T-helper 1 cell treated with Interleukin-12 subunit alpha and Interleukin-12 subunit beta and Interleukin-4 antibody, amounts not matched to agents 30 ng/mL and 1 ng/mL, for 36 hours (primary cell): Measurements from ENCODE around the gene ANO4. TPM values are rescaled to one million over a fixed set of nuclear protein-coding genes. Genes with fewer than 3 reads are reported as not detected.

Experiments used
- intact Hi-C: fragments of 100-400 bp; cut with micrococcal nuclease; formaldehyde crosslinking; loops from one replicate; pipeline ENCODE4 v1.15.1; 2024
- total RNA-seq: library from RNA; stranded (reverse); gene quantifications from 2 replicates; pipeline ENCODE4 v1.2.3, GENCODE V29; 2022

The ANO4 gene
- total RNA-seq: not detected in 2 replicates

GRCh38 chr12:100794441-100795173 lies at the start of gene ANO4:
Gene ANO4 (plus strand): TSS chr12:100794776. CDS start chr12:100901786, 107,010 bp downstream.
- intact Hi-C loops: no loop called here

- intact Hi-C loops: no loop called here
Measured at GRCh38 chr12:100745378-100746071, 49.1 kb upstream of the ANO4 start.

GRCh38 chr12:100752841-100753240 lies 41.7 kb upstream of the ANO4 start:
- intact Hi-C loops: no loop called here

GRCh38 chr12:100753837-100754236 lies 40.7 kb upstream of the ANO4 start:
- intact Hi-C loops: no loop called here

GRCh38 chr12:100755186-100755585 lies 39.4 kb upstream of the ANO4 start:
- intact Hi-C loops: no loop called here

GRCh38 chr12:100758083-100758482 lies 36.5 kb upstream of the ANO4 start:
- intact Hi-C loops: no loop called here

GRCh38 chr12:100767371-100767770 lies 27.2 kb upstream of the ANO4 start:
- intact Hi-C loops: no loop called here

- intact Hi-C loops: no loop called here
Measured at GRCh38 chr12:100767950-100768349, 26.6 kb upstream of the ANO4 start.

- intact Hi-C loops: no loop called here
Measured at GRCh38 chr12:100778967-100779590, 15.5 kb upstream of the ANO4 start.

GRCh38 chr12:100789146-100789545 lies 5.4 kb upstream of the ANO4 start:
- intact Hi-C loops: no loop called here

GRCh38 chr12:100789975-100790374 lies 4.6 kb upstream of the ANO4 start:
- intact Hi-C loops: no loop called here

GRCh38 chr12:100790552-100790951 lies 4.0 kb upstream of the ANO4 start:
- intact Hi-C loops: no loop called here

GRCh38 chr12:100793182-100793581 lies 1.4 kb upstream of the ANO4 start:
- intact Hi-C loops: no loop called here

- intact Hi-C loops: no loop called here
Measured at GRCh38 chr12:100795174-100795799, 711 bp downstream of the ANO4 start.

GRCh38 chr12:100795800-100796179 lies 1.2 kb downstream of the ANO4 start:
- intact Hi-C loops: no loop called here

GRCh38 chr12:100796621-100797020 lies 2.0 kb downstream of the ANO4 start:
- intact Hi-C loops: no loop called here

GRCh38 chr12:100797246-100797645 lies 2.7 kb downstream of the ANO4 start:
- intact Hi-C loops: no loop called here

GRCh38 chr12:100797786-100798185 lies 3.2 kb downstream of the ANO4 start:
- intact Hi-C loops: no loop called here

GRCh38 chr12:100798286-100799160 lies 3.9 kb downstream of the ANO4 start:
- intact Hi-C loops: no loop called here

GRCh38 chr12:100799770-100800169 lies 5.2 kb downstream of the ANO4 start:
- intact Hi-C loops: no loop called here

- intact Hi-C loops: no loop called here
Measured at GRCh38 chr12:100800723-100801122, 6.1 kb downstream of the ANO4 start.
